ENCODE results near the gene HRNR. TPM values are rescaled to one million over a fixed set of nuclear protein-coding genes. Genes with fewer than 3 reads are reported as not detected.

Gene HRNR
- total RNA-seq, 1 experiment from 2014 or later = not detected

DNA sequence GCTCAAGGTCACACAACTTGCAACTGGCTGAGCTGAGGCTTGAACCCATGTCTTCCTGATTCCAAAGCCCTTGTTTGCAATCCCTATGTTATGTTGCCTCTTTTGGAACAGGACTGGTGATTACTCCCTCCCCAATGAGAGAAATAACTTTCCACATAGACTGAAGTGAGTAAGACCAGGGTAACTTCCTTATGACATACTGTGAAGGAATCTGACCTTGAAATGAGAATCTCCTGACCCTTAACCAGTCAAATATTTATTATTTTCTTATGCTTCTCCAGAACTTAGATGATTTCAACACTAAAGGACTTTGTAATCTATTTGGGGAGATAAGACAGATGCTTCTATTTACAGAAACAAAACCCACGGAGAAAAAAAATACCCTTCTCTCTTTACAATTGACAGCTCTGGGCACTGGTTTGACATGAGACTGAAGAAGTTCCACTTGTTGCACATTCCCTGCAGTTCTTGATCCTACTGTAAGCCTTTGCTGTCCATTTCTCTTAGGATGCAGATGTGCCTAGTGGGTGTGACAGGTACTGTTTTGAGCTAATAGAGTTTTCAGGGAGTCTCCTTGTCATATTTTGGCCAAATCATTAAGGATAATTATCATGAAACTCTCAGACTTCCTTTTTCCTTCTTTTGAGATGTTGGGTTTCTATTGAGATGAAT, 61.1 kb downstream of the HRNR start:
- Histone ChIP-seq H3K4me2 (ENCODE audit: low read length) (0 out of 2 replicates have a peak overlapping the region, but pooled peaks have one; percentile 11), H3K9me2 (replicated peaks; ENCODE audit: low read length) (no peaks in the 10 kb centered on the region), H3K4me1 (ENCODE audit: insufficient read depth, low read length) (peaks cover 28% of the 10 kb centered on the region), H3K27me3 (ENCODE audit: low read length) (no peaks in the 10 kb centered on the region), H3K36me3 (ENCODE audit: low read depth, low read length) (no peaks in the 10 kb centered on the region), H2AFZ (ENCODE audit: low read length) (no peak overlapping the region), H3K4me3 (ENCODE audit: low read length) (no peak overlapping the region), H3F3A (ENCODE audit: low read length, unreplicated experiment) (no peaks in the 10 kb centered on the region), H3K9me3 (ENCODE audit: low read length) (no peaks in the 10 kb centered on the region), H3K9ac (ENCODE audit: low read length) (no peak overlapping the region), H4K20me1 (ENCODE audit: low read length) (no peaks in the 10 kb centered on the region), H3K79me2 (ENCODE audit: low read length) (no peaks in the 10 kb centered on the region), H3K27ac (ENCODE audit: low read length) (no peak overlapping the region)
- no TSS peak for BruUV-seq (replicated peaks)
- DNase-seq (peak; percentile 85), ATAC-seq (peak; percentile 92)
- intact Hi-C loops (cut with micrococcal nuclease) = no loop called here
- CTCF ChIA-PET = no interaction called here
- no peak for TF ChIP-seq EZH2phosphoT487 (IDR thresholded peaks at IDR 0.05; ENCODE audit: borderline replicate concordance, low read length)
- TF ChIP-seq EZH2 (IDR thresholded peaks at IDR 0.05; ENCODE audit: low read length, unreplicated experiment) = no peak
- TF ChIP-seq, protein P1, sequence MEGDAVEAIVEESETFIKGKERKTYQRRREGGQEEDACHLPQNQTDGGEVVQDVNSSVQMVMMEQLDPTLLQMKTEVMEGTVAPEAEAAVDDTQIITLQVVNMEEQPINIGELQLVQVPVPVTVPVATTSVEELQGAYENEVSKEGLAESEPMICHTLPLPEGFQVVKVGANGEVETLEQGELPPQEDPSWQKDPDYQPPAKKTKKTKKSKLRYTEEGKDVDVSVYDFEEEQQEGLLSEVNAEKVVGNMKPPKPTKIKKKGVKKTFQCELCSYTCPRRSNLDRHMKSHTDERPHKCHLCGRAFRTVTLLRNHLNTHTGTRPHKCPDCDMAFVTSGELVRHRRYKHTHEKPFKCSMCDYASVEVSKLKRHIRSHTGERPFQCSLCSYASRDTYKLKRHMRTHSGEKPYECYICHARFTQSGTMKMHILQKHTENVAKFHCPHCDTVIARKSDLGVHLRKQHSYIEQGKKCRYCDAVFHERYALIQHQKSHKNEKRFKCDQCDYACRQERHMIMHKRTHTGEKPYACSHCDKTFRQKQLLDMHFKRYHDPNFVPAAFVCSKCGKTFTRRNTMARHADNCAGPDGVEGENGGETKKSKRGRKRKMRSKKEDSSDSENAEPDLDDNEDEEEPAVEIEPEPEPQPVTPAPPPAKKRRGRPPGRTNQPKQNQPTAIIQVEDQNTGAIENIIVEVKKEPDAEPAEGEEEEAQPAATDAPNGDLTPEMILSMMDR (conservative IDR thresholded peaks at IDR 0.05; ENCODE audit: low read depth, low read length) = no peak
- POLR2A ChIA-PET (ENCODE audit: unreplicated experiment) = no interaction called here

Other genes starting within 250 kb of the HRNR start
- 349 and 400 TPM in 2 replicates for gene S100A10, start 230.3 kb downstream of the HRNR start, total RNA-seq (2014; rRNA removed)
- gene S100A11, start 187.2 kb downstream of the HRNR start, total RNA-seq (2014; rRNA removed) = 443 and 541 TPM in 2 replicates
- not detected in 2 replicates for gene TCHHL1, start 135.1 kb downstream of the HRNR start, total RNA-seq (2014; rRNA removed)
- gene TCHH, start 108.7 kb downstream of the HRNR start, total RNA-seq (2014; rRNA removed) = not detected in 2 replicates
- not detected in 2 replicates for gene RPTN, start 65.0 kb downstream of the HRNR start, total RNA-seq (2014; rRNA removed)
- not detected in 2 replicates for gene FLG, start 101.0 kb upstream of the HRNR start, total RNA-seq (2014; rRNA removed)
- gene FLG2, start 135.8 kb upstream of the HRNR start, total RNA-seq (2014; rRNA removed) = not detected in 2 replicates
- not detected in 2 replicates for gene CRNN, start 190.1 kb upstream of the HRNR start, total RNA-seq (2014; rRNA removed)

Data from PC-3 (cell line).